ENCODE measurements around the gene OR6B1.

DNA sequence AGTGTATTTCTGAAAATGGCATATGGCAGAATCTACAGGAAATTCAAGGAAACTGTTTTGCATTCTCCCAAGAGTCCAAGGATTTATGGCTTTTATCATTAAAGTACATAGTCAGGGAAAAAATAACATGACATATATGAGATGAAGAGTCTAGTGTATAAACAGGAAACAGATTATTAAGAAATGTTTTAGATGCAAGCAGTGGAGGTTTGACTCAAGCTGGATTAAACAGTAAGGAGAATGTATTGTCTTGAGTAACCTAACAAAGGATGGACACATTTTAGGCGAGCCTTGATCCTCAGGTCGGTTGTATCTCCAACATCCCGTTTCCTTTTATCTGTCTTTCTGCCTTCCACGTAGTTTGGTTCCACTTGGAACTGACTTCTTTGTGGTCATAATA, 17.9 kb downstream of the OR6B1 start:
- TF ChIP-seq EZH2 (IDR thresholded peaks at IDR 0.05; ENCODE audit: low read depth, unreplicated experiment) (no peak), JUNB (IDR thresholded peaks at IDR 0.05; ENCODE audit: unreplicated experiment) (no peak), POLR2AphosphoS5 (IDR thresholded peaks at IDR 0.05; ENCODE audit: low read depth) (no peak), EZH2phosphoT487 (IDR thresholded peaks at IDR 0.05; ENCODE audit: unreplicated experiment) (no peak), NANOG (IDR thresholded peaks at IDR 0.05; ENCODE audit: borderline replicate concordance) (no peak)
- TF ChIP-seq, protein P1, sequence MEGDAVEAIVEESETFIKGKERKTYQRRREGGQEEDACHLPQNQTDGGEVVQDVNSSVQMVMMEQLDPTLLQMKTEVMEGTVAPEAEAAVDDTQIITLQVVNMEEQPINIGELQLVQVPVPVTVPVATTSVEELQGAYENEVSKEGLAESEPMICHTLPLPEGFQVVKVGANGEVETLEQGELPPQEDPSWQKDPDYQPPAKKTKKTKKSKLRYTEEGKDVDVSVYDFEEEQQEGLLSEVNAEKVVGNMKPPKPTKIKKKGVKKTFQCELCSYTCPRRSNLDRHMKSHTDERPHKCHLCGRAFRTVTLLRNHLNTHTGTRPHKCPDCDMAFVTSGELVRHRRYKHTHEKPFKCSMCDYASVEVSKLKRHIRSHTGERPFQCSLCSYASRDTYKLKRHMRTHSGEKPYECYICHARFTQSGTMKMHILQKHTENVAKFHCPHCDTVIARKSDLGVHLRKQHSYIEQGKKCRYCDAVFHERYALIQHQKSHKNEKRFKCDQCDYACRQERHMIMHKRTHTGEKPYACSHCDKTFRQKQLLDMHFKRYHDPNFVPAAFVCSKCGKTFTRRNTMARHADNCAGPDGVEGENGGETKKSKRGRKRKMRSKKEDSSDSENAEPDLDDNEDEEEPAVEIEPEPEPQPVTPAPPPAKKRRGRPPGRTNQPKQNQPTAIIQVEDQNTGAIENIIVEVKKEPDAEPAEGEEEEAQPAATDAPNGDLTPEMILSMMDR (conservative IDR thresholded peaks at IDR 0.05; ENCODE audit: low read depth in 2 of 2): no peak
- TF ChIP-seq, protein P2, sequence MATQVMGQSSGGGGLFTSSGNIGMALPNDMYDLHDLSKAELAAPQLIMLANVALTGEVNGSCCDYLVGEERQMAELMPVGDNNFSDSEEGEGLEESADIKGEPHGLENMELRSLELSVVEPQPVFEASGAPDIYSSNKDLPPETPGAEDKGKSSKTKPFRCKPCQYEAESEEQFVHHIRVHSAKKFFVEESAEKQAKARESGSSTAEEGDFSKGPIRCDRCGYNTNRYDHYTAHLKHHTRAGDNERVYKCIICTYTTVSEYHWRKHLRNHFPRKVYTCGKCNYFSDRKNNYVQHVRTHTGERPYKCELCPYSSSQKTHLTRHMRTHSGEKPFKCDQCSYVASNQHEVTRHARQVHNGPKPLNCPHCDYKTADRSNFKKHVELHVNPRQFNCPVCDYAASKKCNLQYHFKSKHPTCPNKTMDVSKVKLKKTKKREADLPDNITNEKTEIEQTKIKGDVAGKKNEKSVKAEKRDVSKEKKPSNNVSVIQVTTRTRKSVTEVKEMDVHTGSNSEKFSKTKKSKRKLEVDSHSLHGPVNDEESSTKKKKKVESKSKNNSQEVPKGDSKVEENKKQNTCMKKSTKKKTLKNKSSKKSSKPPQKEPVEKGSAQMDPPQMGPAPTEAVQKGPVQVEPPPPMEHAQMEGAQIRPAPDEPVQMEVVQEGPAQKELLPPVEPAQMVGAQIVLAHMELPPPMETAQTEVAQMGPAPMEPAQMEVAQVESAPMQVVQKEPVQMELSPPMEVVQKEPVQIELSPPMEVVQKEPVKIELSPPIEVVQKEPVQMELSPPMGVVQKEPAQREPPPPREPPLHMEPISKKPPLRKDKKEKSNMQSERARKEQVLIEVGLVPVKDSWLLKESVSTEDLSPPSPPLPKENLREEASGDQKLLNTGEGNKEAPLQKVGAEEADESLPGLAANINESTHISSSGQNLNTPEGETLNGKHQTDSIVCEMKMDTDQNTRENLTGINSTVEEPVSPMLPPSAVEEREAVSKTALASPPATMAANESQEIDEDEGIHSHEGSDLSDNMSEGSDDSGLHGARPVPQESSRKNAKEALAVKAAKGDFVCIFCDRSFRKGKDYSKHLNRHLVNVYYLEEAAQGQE (IDR thresholded peaks at IDR 0.05; ENCODE audit: unreplicated experiment): no peak
- TF ChIP-seq, protein P3, sequence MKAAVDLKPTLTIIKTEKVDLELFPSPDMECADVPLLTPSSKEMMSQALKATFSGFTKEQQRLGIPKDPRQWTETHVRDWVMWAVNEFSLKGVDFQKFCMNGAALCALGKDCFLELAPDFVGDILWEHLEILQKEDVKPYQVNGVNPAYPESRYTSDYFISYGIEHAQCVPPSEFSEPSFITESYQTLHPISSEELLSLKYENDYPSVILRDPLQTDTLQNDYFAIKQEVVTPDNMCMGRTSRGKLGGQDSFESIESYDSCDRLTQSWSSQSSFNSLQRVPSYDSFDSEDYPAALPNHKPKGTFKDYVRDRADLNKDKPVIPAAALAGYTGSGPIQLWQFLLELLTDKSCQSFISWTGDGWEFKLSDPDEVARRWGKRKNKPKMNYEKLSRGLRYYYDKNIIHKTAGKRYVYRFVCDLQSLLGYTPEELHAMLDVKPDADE (IDR thresholded peaks at IDR 0.05): no peak
